ENCODE data around the gene DIABLO. TPM values are rescaled to one million over a fixed set of nuclear protein-coding genes. Genes with fewer than 3 reads are reported as not detected.

The DIABLO gene
- total RNA-seq, 1 experiment from 2014 or later, result 74.6 TPM

DNA sequence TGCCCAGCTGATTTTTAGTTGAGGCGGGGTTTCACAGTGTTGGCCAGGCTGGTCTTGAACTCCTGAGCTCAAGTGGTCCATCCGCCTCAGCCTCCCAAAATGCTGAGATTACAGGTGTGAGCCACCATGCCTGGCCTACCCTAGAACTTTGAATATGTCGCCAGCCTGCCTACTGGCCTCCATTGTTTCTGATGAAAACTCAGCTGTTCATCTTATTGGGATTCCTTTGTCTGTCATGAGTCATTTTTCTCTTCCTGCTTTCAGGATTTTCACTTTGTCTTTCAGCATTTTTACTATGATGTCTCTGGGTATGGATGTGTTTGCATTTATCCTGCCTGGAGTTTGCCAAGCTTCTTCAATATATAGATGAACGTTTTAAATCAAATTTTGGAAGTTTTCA is 30.4 kb downstream of the DIABLO start:
- Histone ChIP-seq H3K4me1 (ENCODE audit: insufficient read depth, low read length) (peaks cover 2% of the 10 kb centered on the region), H4K91ac (ENCODE audit: insufficient read length, low read depth, low read length) (no peak overlapping the region), H3K9ac (ENCODE audit: extremely low read depth, insufficient read length, low read length) (no peak overlapping the region), H3K79me2 (ENCODE audit: insufficient read depth, low read length) (no peaks in the 10 kb centered on the region), H2BK5ac (ENCODE audit: insufficient read length, low read length) (no peak overlapping the region), H4K20me1 (ENCODE audit: control insufficient read depth, insufficient read depth, insufficient read length) (no peaks in the 10 kb centered on the region), H4K8ac (replicated peaks; ENCODE audit: insufficient read length, low read depth, low read length) (no peak overlapping the region), H3K27ac (ENCODE audit: insufficient read length, low read depth, low read length) (no peak overlapping the region), H2BK12ac (ENCODE audit: insufficient read length, low read depth, low read length) (no peak overlapping the region), H3K4me2 (ENCODE audit: insufficient read depth, insufficient read length, low read length) (no peak overlapping the region), H3K9me3 (ENCODE audit: control insufficient read depth, low read depth, low read length) (no peaks in the 10 kb centered on the region), H4K5ac (ENCODE audit: insufficient read length, low read depth, low read length) (no peak overlapping the region), H2AK5ac (ENCODE audit: insufficient read length, low read length) (no peak overlapping the region), H3K23me2 (ENCODE audit: insufficient read length, low read depth, low read length, poor library complexity, severe bottlenecking) (no peaks in the 10 kb centered on the region), H2BK15ac (ENCODE audit: low read depth, low read length) (no peak overlapping the region), H3K79me1 (ENCODE audit: insufficient read depth, low read depth, low read length, poor library complexity, severe bottlenecking) (no peaks in the 10 kb centered on the region), H3K14ac (ENCODE audit: insufficient read depth, low read length) (no peak overlapping the region), H2BK20ac (ENCODE audit: low read depth, low read length, poor library complexity, severe bottlenecking) (no peak overlapping the region), H3K56ac (ENCODE audit: insufficient read length, low read depth, low read length) (no peak overlapping the region), H3K27me3 (ENCODE audit: insufficient read depth, low read length) (no peaks in the 10 kb centered on the region), H2AFZ (ENCODE audit: low read length) (no peak overlapping the region), H3T11ph (ENCODE audit: low read length) (no peak overlapping the region), H2BK120ac (ENCODE audit: low read depth, low read length, poor library complexity, severe bottlenecking) (no peak overlapping the region), H3K23ac (ENCODE audit: insufficient read length, low read depth, low read length) (no peak overlapping the region), H3K4ac (ENCODE audit: low read depth, low read length) (no peak overlapping the region), H3K18ac (ENCODE audit: insufficient read length, low read depth, low read length) (no peak overlapping the region)
- TF ChIP-seq, protein P1, sequence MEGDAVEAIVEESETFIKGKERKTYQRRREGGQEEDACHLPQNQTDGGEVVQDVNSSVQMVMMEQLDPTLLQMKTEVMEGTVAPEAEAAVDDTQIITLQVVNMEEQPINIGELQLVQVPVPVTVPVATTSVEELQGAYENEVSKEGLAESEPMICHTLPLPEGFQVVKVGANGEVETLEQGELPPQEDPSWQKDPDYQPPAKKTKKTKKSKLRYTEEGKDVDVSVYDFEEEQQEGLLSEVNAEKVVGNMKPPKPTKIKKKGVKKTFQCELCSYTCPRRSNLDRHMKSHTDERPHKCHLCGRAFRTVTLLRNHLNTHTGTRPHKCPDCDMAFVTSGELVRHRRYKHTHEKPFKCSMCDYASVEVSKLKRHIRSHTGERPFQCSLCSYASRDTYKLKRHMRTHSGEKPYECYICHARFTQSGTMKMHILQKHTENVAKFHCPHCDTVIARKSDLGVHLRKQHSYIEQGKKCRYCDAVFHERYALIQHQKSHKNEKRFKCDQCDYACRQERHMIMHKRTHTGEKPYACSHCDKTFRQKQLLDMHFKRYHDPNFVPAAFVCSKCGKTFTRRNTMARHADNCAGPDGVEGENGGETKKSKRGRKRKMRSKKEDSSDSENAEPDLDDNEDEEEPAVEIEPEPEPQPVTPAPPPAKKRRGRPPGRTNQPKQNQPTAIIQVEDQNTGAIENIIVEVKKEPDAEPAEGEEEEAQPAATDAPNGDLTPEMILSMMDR (conservative IDR thresholded peaks at IDR 0.05), result no peak
- H3K27ac Mint-ChIP-seq, result no peak overlapping the region
- H3K4me1 Mint-ChIP-seq, result peaks cover 3 to 8% of the 10 kb centered on the region in 2 experiments; a peak in 3 of 4 replicates
- H3K4me3 Mint-ChIP-seq, result no peak overlapping the region
- H3K36me3 Mint-ChIP-seq (ENCODE audit: insufficient read depth in 1 of 3, low read depth in 3 of 3), result no peaks in the 10 kb centered on the region; a peak in 1 of 7 replicates
- no CpG with 5 or more reads among the region's 4 CpGs for WGBS (ENCODE audit: extremely low coverage, insufficient read length, low lambda C conversion rate)
- peaks cover 4 to 10% of the 10 kb centered on the region in 2 experiments for H3K9me3 Mint-ChIP-seq
- peaks cover 13% of the 10 kb centered on the region for H3K27me3 Mint-ChIP-seq (ENCODE audit: low read depth)
- DNase-seq, result no peak
